Measurements from ENCODE around the gene LHX2. TPM values are rescaled to one million over a fixed set of nuclear protein-coding genes. Genes with fewer than 3 reads are reported as not detected.
A peak's percentile ranks its signal among the peaks of the same experiment; 100 is the strongest.

LHX2 gene
- total RNA-seq, 4 donors from 2014 or later = not detected

DNA sequence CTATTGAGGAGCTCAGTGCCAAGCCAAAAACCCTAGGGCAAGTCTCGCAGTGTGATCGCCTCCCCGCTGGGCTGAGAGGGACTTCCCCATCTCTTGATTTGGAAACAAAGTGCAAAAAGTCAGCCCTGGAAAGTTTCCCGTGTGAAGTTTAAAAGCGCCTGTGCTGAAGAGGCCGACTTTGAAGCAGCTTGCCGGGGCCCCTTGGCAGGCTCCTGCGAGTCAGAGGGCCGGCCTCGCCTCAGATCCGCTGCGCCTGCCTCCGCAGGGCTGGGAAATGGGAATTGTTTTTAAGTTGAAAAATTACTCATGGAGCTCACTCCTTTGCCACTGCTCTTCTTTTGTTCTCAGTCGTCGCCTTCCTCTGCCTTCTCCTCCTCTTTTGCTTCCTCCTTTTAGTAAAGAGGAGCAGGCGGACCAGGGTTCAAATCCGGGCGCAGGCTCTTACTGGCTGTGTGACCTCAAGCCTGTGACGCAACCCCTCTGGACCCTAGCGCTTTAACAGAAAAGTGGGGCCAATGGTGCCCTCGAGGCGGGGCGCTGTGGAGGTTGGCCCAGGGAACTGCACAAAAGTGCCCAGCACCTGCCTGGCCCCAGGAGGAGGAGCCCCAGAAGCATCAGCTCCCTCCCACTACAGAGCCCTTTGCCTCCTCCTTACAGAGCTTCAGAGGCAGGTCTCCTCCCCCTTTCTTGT lies 14.7 kb upstream of the LHX2 start:
- TF ChIP-seq POLR2A (IDR thresholded peaks at IDR 0.05) (no peak), CTCF (IDR thresholded peaks at IDR 0.05) (no peak)
- no peaks in the 10 kb centered on the region for H3K9me3 ChIP-seq
- intact Hi-C loops (cut with DNase I) = no loop called here
- no peak overlapping the region for H3K27ac ChIP-seq
- peaks cover 47% of the 10 kb centered on the region for H3K27me3 ChIP-seq
- 7 to 8% methylated on average over 20 to 23 of the region's 23 CpGs for WGBS, 2 donors
- H3K36me3 ChIP-seq = no peaks in the 10 kb centered on the region
- H3K4me3 ChIP-seq (replicated peaks in 1 of 3) = no peak overlapping the region
- peak; percentile 58 to 68 for DNase-seq
- H3K4me1 ChIP-seq = peaks cover 0 to 17% of the 10 kb centered on the region in 2 donors

- intact Hi-C loops (cut with DNase I) = no loop called here
- H3K27me3 ChIP-seq = peaks cover 54% of the 10 kb centered on the region
- 5 to 8% methylated on average over 13 to 14 of the region's 15 CpGs for WGBS, 2 donors
- no peaks in the 10 kb centered on the region for H3K9me3 ChIP-seq
- no peaks in the 10 kb centered on the region for H3K36me3 ChIP-seq
- H3K4me1 ChIP-seq = peaks cover 0 to 17% of the 10 kb centered on the region in 2 donors
- H3K27ac ChIP-seq = no peak overlapping the region
- no peak overlapping the region for H3K4me3 ChIP-seq (replicated peaks in 1 of 3)
- peak in 1 of 2 donors; percentile 23 for DNase-seq
- TF ChIP-seq CTCF (IDR thresholded peaks at IDR 0.05) (no peak), POLR2A (IDR thresholded peaks at IDR 0.05) (no peak)
Observed at GRCh38 chr9:123997665-123998277, 13.8 kb upstream of the LHX2 start.

DNA sequence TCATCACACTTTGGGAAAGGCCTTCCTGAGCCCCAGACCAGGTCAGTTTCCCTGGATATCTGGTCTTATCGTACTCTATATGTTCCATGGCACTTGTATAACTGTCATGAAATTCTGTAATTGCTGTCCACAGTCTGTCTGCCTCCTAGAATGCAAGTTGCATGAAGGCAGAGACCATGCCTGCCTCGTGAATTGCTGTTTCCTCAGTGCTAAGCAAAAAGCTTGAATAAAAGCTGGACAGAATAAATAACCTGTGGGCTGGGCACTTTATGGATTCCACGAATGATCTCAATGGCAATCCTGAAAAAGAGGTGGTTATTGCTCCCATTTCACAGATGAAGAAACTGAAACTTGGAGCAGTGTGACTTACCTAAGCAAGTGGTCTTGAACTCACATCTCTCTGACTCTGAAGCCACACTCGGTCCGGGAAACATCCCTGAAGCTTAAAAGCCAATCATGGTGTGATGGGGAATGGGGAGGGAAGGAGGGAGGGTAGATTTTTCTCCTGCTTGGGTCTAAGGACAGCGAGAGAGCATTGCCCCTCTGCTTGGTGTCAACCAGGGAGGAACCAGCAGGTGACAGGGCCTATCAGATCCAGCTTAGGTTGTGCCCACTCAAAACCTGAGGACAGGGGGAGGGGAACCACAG lies 13.2 kb upstream of the LHX2 start:
- H3K4me3 ChIP-seq (replicated peaks in 1 of 3) = no peak overlapping the region
- WGBS, 2 donors = 29 to 33% methylated on average over 6 of the region's 6 CpGs
- peaks cover 0 to 17% of the 10 kb centered on the region in 2 donors for H3K4me1 ChIP-seq
- H3K27me3 ChIP-seq = peaks cover 56% of the 10 kb centered on the region
- DNase-seq = no peak
- H3K27ac ChIP-seq = no peak overlapping the region
- no peak for TF ChIP-seq POLR2A (IDR thresholded peaks at IDR 0.05)
- TF ChIP-seq CTCF (IDR thresholded peaks at IDR 0.05) = no peak
- intact Hi-C loops (cut with DNase I) = no loop called here
- no peaks in the 10 kb centered on the region for H3K36me3 ChIP-seq
- no peaks in the 10 kb centered on the region for H3K9me3 ChIP-seq

GRCh38 chr9:123998970-123999621 lies 12.5 kb upstream of the LHX2 start:
- Histone ChIP-seq H3K27me3 (peaks cover 60% of the 10 kb centered on the region), H3K36me3 (no peaks in the 10 kb centered on the region), H3K4me1 (peaks cover 0 to 17% of the 10 kb centered on the region in 2 donors), H3K4me3 (replicated peaks in 1 of 3) (no peak overlapping the region), H3K27ac (no peak overlapping the region), H3K9me3 (no peaks in the 10 kb centered on the region)
- DNase-seq = no peak
- intact Hi-C loops (cut with DNase I) = no loop called here
- 2 to 5% methylated on average over 16 to 26 of the region's 43 CpGs for WGBS, 2 donors
- TF ChIP-seq POLR2A (IDR thresholded peaks at IDR 0.05) (no peak), CTCF (IDR thresholded peaks at IDR 0.05) (no peak)
